CD4-positive, CD25-positive, alpha-beta regulatory T cell (primary cell): ENCODE results near the gene ACSF2. TPM values are rescaled to one million over a fixed set of nuclear protein-coding genes. Genes with fewer than 3 reads are reported as not detected.

Experiments used
- ATAC-seq, 2 donors: fragments of 150-1000 bp; cut with Tn5 transposase; one replicate each; pipeline ENCODE4 v1.10.0; 2021; ENCODE audit warnings: low read depth in 2 of 2, moderate number of reproducible peaks in 2 of 2, moderate library complexity in 1 of 2
- DNase-seq, 3 donors: peaks; one replicate each; pipeline versions ENCODE4 v3.0.0 to v3.0.0-alpha.2; 2012 to 2022; ENCODE audit warnings: mixed read lengths in 1 of 3
- H3K27ac ChIP-seq: one replicate; pipeline ENCODE4 v1.7.0; 2013; ENCODE audit warnings: mild to moderate bottlenecking, low read length; ENCODE audit not compliant: insufficient read depth, poor library complexity, severe bottlenecking
- H3K27me3 ChIP-seq: one replicate; pipeline ENCODE4 v1.7.0; 2013; ENCODE audit warnings: low read length; ENCODE audit not compliant: control insufficient read depth, insufficient read depth
- H3K36me3 ChIP-seq: one replicate; pipeline ENCODE4 v1.7.0; 2013; ENCODE audit warnings: mild to moderate bottlenecking, low read length, moderate library complexity; ENCODE audit not compliant: control insufficient read depth, insufficient read depth
- H3K4me1 ChIP-seq: 2 replicates; pipeline ENCODE4 v1.7.0; 2013; ENCODE audit warnings: mild to moderate bottlenecking, low read length; ENCODE audit not compliant: insufficient read depth, control insufficient read depth, poor library complexity, severe bottlenecking
- H3K4me3 ChIP-seq: one replicate; pipeline ENCODE4 v1.7.0; 2013; ENCODE audit warnings: low read depth, mild to moderate bottlenecking, low read length, moderate library complexity
- H3K9me3 ChIP-seq, 2 experiments: 1 replicate in 1 of 2; 2 replicates in 1 of 2; pipeline ENCODE4 v1.7.0; 2013; ENCODE audit warnings: low read length in 2 of 2, mild to moderate bottlenecking in 1 of 2, moderate library complexity in 1 of 2; ENCODE audit not compliant: control insufficient read depth in 2 of 2
- H3K27ac Mint-ChIP-seq, 3 donors: one replicate each; pipeline ENCODE4 v1.8.0; 2020 to 2022; ENCODE audit warnings: mild to moderate bottlenecking in 3 of 3, mixed read lengths in 3 of 3, moderate library complexity in 2 of 3
- H3K27me3 Mint-ChIP-seq: one replicate; pipeline ENCODE4 v1.8.0; 2022; ENCODE audit warnings: mild to moderate bottlenecking, mixed read lengths
- H3K36me3 Mint-ChIP-seq: one replicate; pipeline ENCODE4 v1.8.0; 2020; ENCODE audit warnings: mixed read lengths
- H3K4me1 Mint-ChIP-seq, 4 donors: one replicate each; pipeline ENCODE4 v1.8.0; 2020 to 2022; ENCODE audit warnings: mixed read lengths in 4 of 4, mild to moderate bottlenecking in 1 of 4
- H3K4me3 Mint-ChIP-seq, 4 donors: one replicate each; pipeline ENCODE4 v1.8.0; 2020 to 2022; ENCODE audit warnings: mild to moderate bottlenecking in 4 of 4, mixed read lengths in 4 of 4, moderate library complexity in 3 of 4
- H3K9me3 Mint-ChIP-seq, 7 donors: one replicate each; pipeline ENCODE4 v1.8.0; 2020 to 2022; ENCODE audit warnings: mixed read lengths in 7 of 7, mild to moderate bottlenecking in 3 of 7, moderate library complexity in 2 of 7
- polyA plus RNA-seq, 4 donors: library from polyadenylated mRNA; unstranded; fragments of 300-500 nt; fragmentation: Illumina TruSeq; gene quantifications; one replicate each; pipeline ENCODE4 v1.2.3, GENCODE V29; 2021
- total RNA-seq: library from RNA; stranded (reverse); gene quantifications from one replicate; pipeline ENCODE4 v1.2.3, GENCODE V29; 2022

Gene ACSF2
- total and polyA plus RNA-seq, 5 donors from 2014 or later = 2.7 to 22.2 (median 4.0) TPM

DNA sequence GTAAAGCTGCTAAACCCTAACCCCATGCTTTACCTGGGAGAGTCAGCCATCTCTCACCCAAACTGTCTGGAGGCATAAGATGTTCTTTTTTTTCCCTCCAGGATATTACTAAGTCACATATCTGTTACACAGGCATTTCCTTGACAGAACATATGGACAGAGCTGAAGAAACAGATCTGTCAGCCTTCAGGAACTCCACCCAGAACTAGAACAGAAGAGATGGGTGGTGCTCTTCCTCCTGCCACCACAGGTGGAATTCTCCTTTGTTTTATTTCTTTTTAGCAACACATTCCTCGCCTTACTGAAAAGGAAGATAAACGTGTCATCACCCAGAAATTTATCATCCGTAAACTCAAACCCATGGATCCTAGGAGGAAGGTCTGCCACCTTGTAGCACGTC, 91.0 kb downstream of the ACSF2 start:
- no peaks in the 10 kb centered on the region for H3K9me3 Mint-ChIP-seq
- H3K4me1 Mint-ChIP-seq = peaks cover 0 to 17% (median 9%) of the 10 kb centered on the region in 4 donors
- H3K36me3 Mint-ChIP-seq = no peaks in the 10 kb centered on the region
- H3K27ac Mint-ChIP-seq = peak overlapping the region in 1 of 3 donors; percentile 15
- H3K27me3 Mint-ChIP-seq = no peaks in the 10 kb centered on the region
- H3K27ac ChIP-seq = no peak overlapping the region
- no peak for DNase-seq
- H3K27me3 ChIP-seq = no peaks in the 10 kb centered on the region
- H3K4me1 ChIP-seq = no peaks in the 10 kb centered on the region
- no peak overlapping the region for H3K4me3 ChIP-seq
- no peak overlapping the region for H3K4me3 Mint-ChIP-seq
- H3K36me3 ChIP-seq = no peaks in the 10 kb centered on the region
- ATAC-seq = no peak
- H3K9me3 ChIP-seq = no peaks in the 10 kb centered on the region

DNA sequence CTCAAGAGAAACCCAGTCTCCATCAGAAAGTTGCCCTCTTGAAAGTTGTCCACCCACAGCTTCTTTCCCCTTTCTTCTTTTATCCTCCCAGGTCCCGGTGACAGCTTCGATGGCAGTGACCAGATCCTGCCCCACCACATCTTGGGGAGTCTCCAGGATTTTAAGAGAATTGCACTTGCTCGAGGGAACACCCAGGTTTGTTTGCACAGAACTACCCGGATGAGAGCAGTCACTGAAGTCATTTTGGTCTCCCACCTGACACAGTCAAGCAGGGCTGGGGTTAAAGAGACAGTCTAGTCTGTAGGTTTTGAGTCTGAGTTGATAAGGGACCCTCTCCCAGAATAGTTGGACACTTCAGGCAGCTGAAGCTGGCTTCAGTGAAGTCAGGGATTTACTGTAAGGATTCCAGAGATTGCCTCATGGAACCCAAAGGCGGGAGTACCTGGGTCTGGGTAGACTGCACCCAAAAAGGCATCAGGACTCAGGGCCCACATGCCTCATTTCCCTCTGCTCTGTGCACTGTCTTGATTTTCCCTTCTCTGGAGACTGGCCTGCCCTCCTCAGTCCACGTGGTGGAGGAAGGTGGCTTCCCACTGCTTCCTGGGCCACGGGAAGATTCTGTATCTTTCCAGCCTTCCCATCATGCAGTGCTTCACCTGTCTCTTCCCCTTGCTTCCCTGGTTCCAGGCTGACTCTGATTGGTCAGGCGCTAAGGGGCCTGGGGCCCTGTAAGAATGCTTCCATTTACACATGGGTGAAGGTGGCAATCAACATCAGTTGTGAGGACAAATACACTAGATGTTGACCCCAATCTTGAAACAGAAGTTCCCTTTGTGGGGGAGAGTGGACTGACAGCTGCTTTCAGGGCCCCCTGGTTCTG, 91.7 kb downstream of the ACSF2 start:
- H3K36me3 Mint-ChIP-seq = no peaks in the 10 kb centered on the region
- DNase-seq (no peak), ATAC-seq (no peak)
- H3K9me3 ChIP-seq = no peaks in the 10 kb centered on the region
- peak overlapping the region in 1 of 3 donors; percentile 15 for H3K27ac Mint-ChIP-seq
- no peaks in the 10 kb centered on the region for H3K27me3 Mint-ChIP-seq
- H3K9me3 Mint-ChIP-seq = no peaks in the 10 kb centered on the region
- peak overlapping the region in 1 of 4 donors; percentile 4 for H3K4me3 Mint-ChIP-seq
- no peak overlapping the region for H3K27ac ChIP-seq
- peaks cover 0 to 10% (median 6%) of the 10 kb centered on the region in 4 donors for H3K4me1 Mint-ChIP-seq
- no peaks in the 10 kb centered on the region for H3K4me1 ChIP-seq
- H3K27me3 ChIP-seq = no peaks in the 10 kb centered on the region
- H3K36me3 ChIP-seq = no peaks in the 10 kb centered on the region
- no peak overlapping the region for H3K4me3 ChIP-seq

DNA sequence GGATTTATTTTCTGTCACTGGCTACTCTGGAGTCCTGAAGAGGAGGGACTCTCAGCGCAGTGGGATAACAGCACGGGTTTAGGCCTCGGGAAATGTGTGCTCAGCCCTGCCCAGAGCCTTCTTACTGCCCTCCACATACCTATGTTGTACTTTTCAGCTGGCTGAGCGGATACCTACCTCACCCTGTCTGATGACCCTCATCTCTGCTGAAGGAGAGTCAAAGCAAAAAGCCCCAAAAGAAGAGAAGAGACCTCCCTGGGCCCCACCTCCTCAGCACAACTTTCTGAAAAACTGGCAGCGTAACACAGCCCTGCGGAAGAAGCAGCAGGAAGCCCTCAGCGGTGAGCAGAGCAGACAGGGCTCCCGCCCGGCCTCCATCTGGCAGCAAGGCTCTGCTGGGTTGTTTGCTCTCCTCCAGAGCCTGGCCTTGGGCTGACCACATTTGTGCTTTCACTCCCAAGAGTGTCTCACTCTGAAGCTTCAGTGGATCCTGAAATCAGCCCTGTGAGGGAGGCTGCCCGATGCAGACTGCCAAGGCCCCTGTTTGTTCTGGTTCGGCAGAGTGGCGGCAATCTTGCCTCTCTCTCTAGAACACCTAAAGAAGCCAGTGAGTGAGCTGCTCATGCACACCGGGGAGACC, 92.5 kb downstream of the ACSF2 start:
- no peak overlapping the region for H3K4me3 ChIP-seq
- Mint-ChIP-seq H3K4me3 (peak overlapping the region in 1 of 4 donors; percentile 68), H3K27ac (no peak overlapping the region), H3K36me3 (no peaks in the 10 kb centered on the region), H3K9me3 (no peaks in the 10 kb centered on the region), H3K27me3 (no peaks in the 10 kb centered on the region), H3K4me1 (peaks cover 0 to 9% (median 6%) of the 10 kb centered on the region in 4 donors)
- H3K36me3 ChIP-seq = no peaks in the 10 kb centered on the region
- no peak for DNase-seq
- no peaks in the 10 kb centered on the region for H3K27me3 ChIP-seq
- H3K9me3 ChIP-seq = no peaks in the 10 kb centered on the region
- H3K27ac ChIP-seq = no peak overlapping the region
- no peak for ATAC-seq
- H3K4me1 ChIP-seq = no peaks in the 10 kb centered on the region

DNA sequence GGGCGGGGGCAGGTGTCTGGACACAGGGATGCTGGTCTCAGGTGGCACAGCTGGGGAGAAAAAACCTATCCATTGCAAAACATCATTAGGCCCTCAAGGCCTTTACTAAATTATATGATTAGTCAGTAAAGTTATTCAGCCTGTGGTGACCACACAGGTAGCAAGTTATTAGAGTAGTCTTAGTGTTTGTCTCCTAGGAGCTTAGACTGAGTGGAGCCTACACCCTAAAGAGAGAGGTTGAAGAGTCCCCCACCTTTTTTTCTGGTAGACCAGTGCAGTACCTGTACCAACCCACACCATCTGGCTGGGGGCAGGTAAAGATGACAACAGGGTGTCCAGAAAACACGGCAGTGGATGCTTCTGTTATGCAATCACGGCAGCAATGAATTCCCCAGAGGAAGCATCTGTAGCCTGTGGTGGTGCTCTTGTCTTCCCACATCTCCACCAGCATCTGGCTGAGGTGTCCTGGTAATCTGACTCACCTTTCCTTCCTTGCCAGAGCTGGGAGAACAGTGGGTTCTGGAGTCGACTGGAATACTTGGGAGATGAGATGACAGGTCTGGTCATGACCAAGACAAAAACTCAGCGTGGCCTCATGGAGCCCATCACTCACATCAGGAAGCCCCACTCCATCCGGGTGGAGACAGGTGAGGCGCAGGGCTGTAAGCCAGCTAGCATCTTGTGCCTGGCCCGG, 93.3 kb downstream of the ACSF2 start:
- no peak overlapping the region for H3K27ac Mint-ChIP-seq
- no peaks in the 10 kb centered on the region for H3K27me3 ChIP-seq
- H3K9me3 ChIP-seq = no peaks in the 10 kb centered on the region
- no peak for ATAC-seq
- no peaks in the 10 kb centered on the region for H3K36me3 Mint-ChIP-seq
- H3K27ac ChIP-seq = no peak overlapping the region
- H3K9me3 Mint-ChIP-seq = no peaks in the 10 kb centered on the region
- no peak overlapping the region for H3K4me3 ChIP-seq
- peaks cover 0 to 9% (median 6%) of the 10 kb centered on the region in 4 donors for H3K4me1 Mint-ChIP-seq
- no peaks in the 10 kb centered on the region for H3K4me1 ChIP-seq
- no peaks in the 10 kb centered on the region for H3K36me3 ChIP-seq
- no peak for DNase-seq
- no peak overlapping the region for H3K4me3 Mint-ChIP-seq
- no peaks in the 10 kb centered on the region for H3K27me3 Mint-ChIP-seq

DNA sequence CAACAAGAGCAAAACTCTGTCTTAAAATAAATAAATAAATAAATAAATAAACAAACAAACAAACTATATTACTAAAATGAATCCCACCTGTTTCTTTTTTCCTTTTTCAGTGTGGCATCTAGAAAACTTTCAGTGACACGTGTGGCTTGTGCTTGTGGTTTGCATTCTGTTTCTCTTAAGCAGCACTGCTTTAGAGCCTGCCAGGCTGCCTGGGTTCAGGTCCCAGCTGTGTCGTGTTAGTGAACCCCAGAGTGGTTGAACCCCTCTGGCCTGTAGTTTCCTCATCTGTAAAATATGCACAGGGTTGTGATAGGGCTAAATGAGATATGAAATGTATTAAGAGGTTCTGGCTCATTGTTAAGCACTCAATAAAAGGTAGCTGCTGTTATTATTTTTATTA, 94.5 kb downstream of the ACSF2 start:
- peaks cover 0 to 9% (median 4%) of the 10 kb centered on the region in 4 donors for H3K4me1 Mint-ChIP-seq
- DNase-seq = no peak
- H3K4me3 Mint-ChIP-seq = no peak overlapping the region
- Histone ChIP-seq H3K27ac (no peak overlapping the region), H3K4me3 (no peak overlapping the region), H3K9me3 (no peaks in the 10 kb centered on the region), H3K27me3 (no peaks in the 10 kb centered on the region), H3K4me1 (no peaks in the 10 kb centered on the region), H3K36me3 (no peaks in the 10 kb centered on the region)
- no peaks in the 10 kb centered on the region for H3K36me3 Mint-ChIP-seq
- H3K9me3 Mint-ChIP-seq = no peaks in the 10 kb centered on the region
- H3K27ac Mint-ChIP-seq = peak overlapping the region in 1 of 3 donors; percentile 71
- H3K27me3 Mint-ChIP-seq = no peaks in the 10 kb centered on the region
- no peak for ATAC-seq

DNA sequence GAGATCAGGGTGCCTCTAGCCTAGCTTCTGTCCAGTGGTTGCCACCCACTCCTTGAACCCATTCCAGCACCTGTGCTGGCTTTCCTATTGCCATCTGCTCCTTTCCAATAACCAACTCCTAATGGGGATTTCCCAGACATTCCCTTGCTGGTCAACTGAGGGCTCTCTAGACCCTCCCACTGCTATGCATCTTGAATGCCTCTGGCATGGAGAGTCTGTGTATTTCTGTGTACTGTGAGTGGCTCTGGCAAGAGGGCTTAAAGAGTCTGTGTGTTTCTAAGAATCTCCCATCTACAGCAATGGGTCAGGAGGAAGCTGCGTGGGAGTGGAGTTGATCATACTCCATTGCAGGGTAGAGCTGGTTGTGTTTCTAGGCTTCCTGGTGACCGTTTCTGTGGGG, 95.5 kb downstream of the ACSF2 start:
- no peak overlapping the region for H3K27ac ChIP-seq
- no peaks in the 10 kb centered on the region for H3K9me3 ChIP-seq
- H3K27me3 ChIP-seq = no peaks in the 10 kb centered on the region
- no peaks in the 10 kb centered on the region for H3K27me3 Mint-ChIP-seq
- no peak overlapping the region for H3K4me3 Mint-ChIP-seq
- H3K4me1 ChIP-seq = no peaks in the 10 kb centered on the region
- DNase-seq = no peak
- H3K4me3 ChIP-seq = no peak overlapping the region
- ATAC-seq = no peak
- no peaks in the 10 kb centered on the region for H3K36me3 ChIP-seq
- H3K9me3 Mint-ChIP-seq = no peaks in the 10 kb centered on the region
- H3K4me1 Mint-ChIP-seq = peaks cover 0 to 9% (median 3%) of the 10 kb centered on the region in 4 donors
- H3K36me3 Mint-ChIP-seq = no peaks in the 10 kb centered on the region
- H3K27ac Mint-ChIP-seq = no peak overlapping the region

DNA sequence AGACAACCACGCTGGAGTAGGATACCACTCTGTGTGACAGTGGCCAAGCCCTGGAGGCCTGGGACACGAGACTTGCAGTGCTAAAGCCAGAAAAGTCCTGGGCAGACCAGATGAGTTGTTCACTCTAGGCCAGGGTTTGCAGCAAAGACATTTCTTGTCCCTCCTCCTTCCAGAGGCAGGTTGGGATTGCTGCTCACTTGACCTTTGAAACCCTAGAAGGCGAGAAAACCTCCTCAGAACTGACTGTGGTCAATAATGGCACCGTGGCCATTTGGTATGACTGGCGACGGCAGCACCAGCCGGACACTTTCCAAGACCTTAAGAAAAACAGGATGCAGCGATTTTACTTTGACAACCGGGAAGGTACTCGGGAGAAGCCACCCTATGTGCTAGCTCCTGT, 96.7 kb downstream of the ACSF2 start:
- Mint-ChIP-seq H3K9me3 (no peaks in the 10 kb centered on the region), H3K4me1 (no peaks in the 10 kb centered on the region), H3K27me3 (no peaks in the 10 kb centered on the region), H3K27ac (no peak overlapping the region), H3K36me3 (no peaks in the 10 kb centered on the region), H3K4me3 (peak overlapping the region in 1 of 4 donors; percentile 3)
- ATAC-seq (no peak), DNase-seq (no peak)
- Histone ChIP-seq H3K9me3 (no peaks in the 10 kb centered on the region), H3K36me3 (no peaks in the 10 kb centered on the region), H3K4me3 (no peak overlapping the region), H3K27ac (no peak overlapping the region), H3K27me3 (no peaks in the 10 kb centered on the region), H3K4me1 (no peaks in the 10 kb centered on the region)
